GM12891 (cell line): ENCODE results near the gene RAB8A.

Source experiments
- POLR2AphosphoS5 ChIP-seq: IDR thresholded peaks from 2 replicates; pipeline ENCODE4 v1.6.1; 2011; ENCODE audit warnings: low read depth, low read length, control low read depth
- TAF1 ChIP-seq: IDR thresholded peaks from 2 replicates; pipeline ENCODE4 v1.6.1; 2011; ENCODE audit warnings: low read depth, low read length, control low read depth

DNA sequence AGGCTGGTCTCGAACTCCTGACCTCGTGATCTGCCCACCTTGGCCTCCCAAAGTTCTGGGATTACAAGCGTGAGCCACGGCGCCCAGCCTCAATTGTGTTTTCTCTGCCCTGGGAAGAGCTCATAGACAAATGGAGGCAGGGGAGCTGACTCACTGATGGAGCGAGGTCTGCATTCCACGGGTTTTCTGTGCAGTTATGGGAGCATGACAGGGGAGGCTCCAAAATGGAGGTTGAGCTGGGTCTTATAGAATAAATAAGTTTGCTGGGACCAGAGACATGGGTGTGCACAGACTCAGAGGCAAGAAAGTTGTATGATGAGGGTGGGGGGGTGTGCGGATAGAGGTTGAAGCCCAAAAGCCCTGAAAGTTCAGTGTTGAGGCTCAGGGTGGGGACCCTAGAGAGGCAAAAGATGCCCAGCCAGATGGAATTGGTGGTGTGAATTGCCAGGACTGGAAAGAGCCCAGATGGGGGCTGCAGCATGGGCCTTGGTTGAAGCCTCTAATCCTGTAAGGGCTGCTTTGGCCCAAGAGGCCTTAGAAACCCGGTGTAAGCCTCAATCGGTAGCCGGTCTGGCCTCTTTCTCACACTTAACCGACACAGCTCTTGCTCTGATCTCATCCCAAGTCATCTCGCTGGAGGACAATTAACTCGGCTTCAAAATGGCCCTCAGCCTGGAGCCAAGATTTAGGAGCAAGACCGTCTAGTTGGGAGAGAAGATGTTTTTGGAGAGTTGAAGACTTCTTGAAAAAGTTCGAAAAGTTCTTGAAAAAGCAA is 33.5 kb upstream of the RAB8A start:
- TF ChIP-seq TAF1 (peak; percentile 25; the same call in 1 of the 2 replicates), POLR2AphosphoS5 (no peak)
